BJ (cell line): ENCODE measurements around the gene PICALM. TPM values are rescaled to one million over a fixed set of nuclear protein-coding genes. Genes with fewer than 3 reads are reported as not detected.

Experiments
- CTCF ChIA-PET: fragments of 350-600 bp; formaldehyde crosslinking; extraction: SDS; loops from one replicate; lab custom pipeline; 2021; ENCODE audit warnings: antibody characterized with exemption, inconsistent platforms; lab: Yijun Ruan, JAX
- POLR2A ChIA-PET: fragments of 300-600 bp; sonication (Branson Sonifier 250); formaldehyde crosslinking; extraction: SDS; loops from one replicate; lab custom pipeline; 2021; ENCODE audit warnings: antibody characterized with exemption; lab: Charles Lee
- DNase-seq: peaks from one replicate; pipeline ENCODE4 v3.0.0-alpha.2; 2011; ENCODE audit warnings: low read depth
- H3K27me3 ChIP-seq: 2 replicates; pipeline ENCODE4 v1.6.0; 2011; ENCODE audit warnings: low read length; ENCODE audit not compliant: control insufficient read depth, insufficient read depth
- H3K36me3 ChIP-seq: 2 replicates; pipeline ENCODE4 v1.5.1; 2011; ENCODE audit warnings: low read length; ENCODE audit not compliant: control insufficient read depth, insufficient read depth
- H3K4me3 ChIP-seq: 2 replicates; pipeline ENCODE4 v1.5.1; 2011; ENCODE audit warnings: low read depth, mild to moderate bottlenecking, control low read depth, low read length
- polyA plus RNA-seq: library from polyadenylated mRNA; depleted of rRNA; stranded (reverse); fragments of >200 nt; gene quantifications from 2 replicates; pipeline ENCODE4 v1.2.3, GENCODE V29; 2011
- TF ChIP-seq, protein P1 (sequence below): IDR thresholded peaks from 2 replicates; pipeline ENCODE4 v1.5.1; 2011; ENCODE audit warnings: low read depth, mild to moderate bottlenecking, control low read depth, inconsistent platforms, low read length, moderate library complexity; ENCODE audit not compliant: insufficient read depth

Gene PICALM
- polyA plus RNA-seq, 1 experiment = 215 TPM

DNA sequence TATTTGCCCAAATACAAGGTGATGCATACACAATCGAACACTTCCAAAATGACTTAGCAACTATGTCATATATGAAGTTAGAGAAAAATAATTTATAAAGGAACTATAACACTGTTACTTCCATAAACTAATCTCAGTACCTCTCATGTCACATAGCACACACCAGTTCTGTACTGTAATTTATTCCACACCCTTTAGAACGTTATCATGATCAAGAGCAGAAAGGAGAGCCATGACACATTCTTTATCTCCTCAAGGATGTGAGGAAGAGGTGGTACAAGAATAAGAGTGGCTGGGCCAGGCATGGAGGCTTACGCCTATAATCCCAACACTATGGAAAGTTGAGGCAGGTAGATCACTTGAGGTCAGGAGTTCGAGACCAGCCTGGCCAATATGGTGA is 31.1 kb downstream of the PICALM start:
- ChIA-PET CTCF (interaction anchor here (2.1 kb wide), 1 partner anchor 156 kb away, joined by 9 read pairs; no protein-coding TSS in a partner anchor), POLR2A (no interaction called here)
- TF ChIP-seq, protein P1, sequence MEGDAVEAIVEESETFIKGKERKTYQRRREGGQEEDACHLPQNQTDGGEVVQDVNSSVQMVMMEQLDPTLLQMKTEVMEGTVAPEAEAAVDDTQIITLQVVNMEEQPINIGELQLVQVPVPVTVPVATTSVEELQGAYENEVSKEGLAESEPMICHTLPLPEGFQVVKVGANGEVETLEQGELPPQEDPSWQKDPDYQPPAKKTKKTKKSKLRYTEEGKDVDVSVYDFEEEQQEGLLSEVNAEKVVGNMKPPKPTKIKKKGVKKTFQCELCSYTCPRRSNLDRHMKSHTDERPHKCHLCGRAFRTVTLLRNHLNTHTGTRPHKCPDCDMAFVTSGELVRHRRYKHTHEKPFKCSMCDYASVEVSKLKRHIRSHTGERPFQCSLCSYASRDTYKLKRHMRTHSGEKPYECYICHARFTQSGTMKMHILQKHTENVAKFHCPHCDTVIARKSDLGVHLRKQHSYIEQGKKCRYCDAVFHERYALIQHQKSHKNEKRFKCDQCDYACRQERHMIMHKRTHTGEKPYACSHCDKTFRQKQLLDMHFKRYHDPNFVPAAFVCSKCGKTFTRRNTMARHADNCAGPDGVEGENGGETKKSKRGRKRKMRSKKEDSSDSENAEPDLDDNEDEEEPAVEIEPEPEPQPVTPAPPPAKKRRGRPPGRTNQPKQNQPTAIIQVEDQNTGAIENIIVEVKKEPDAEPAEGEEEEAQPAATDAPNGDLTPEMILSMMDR = no peak
- Histone ChIP-seq H3K27me3 (no peaks in the 10 kb centered on the region), H3K36me3 (no peaks in the 10 kb centered on the region), H3K4me3 (no peak overlapping the region)
- no peak for DNase-seq

DNA sequence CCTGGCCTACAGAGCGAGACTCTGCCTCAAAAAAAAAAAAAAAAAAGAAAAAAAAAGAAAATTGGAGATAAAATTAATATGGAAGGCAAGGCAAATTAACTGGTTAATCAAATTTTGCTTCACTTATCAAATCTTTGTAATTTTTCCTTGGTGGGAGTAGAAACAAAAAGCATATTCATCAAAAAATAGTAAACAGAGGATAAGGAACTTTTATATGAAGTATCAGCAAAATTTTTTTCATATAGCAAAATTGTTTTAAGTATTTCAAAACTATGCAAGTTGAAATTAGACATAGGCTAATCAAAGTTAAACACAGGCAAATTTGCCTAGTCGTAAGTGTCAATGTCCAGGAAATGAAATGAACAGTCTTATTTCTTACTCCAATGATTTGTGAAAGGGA is 33.0 kb downstream of the PICALM start:
- H3K36me3 ChIP-seq = no peaks in the 10 kb centered on the region
- no peak overlapping the region for H3K4me3 ChIP-seq
- no peaks in the 10 kb centered on the region for H3K27me3 ChIP-seq
- POLR2A ChIA-PET = no interaction called here
- no peak for DNase-seq
- TF ChIP-seq, protein P1 = no peak
- CTCF ChIA-PET = no interaction called here

DNA sequence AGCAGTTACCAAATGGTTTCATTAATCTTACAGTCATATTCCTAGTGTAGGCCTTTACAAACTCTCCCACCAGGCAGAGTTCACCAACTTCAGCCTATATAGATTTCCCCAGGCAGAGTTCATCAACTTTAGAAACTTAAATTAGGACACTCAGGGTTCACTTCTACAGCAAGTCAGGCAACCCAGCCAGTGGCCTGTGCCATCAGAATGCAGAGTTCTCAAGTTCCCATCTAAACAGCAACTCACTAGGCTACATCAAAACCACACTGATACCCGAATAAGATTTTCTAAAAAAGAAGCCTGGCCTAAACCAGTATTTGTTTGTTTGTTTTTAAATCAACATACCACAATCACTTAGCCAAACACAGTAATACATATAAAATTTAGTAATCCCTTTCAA is 33.7 kb downstream of the PICALM start:
- DNase-seq = no peak
- TF ChIP-seq, protein P1 = no peak
- POLR2A ChIA-PET = no interaction called here
- Histone ChIP-seq H3K4me3 (no peak overlapping the region), H3K27me3 (no peaks in the 10 kb centered on the region), H3K36me3 (peaks cover 1% of the 10 kb centered on the region; the same call in 1 of the 2 replicates)
- CTCF ChIA-PET = no interaction called here

DNA sequence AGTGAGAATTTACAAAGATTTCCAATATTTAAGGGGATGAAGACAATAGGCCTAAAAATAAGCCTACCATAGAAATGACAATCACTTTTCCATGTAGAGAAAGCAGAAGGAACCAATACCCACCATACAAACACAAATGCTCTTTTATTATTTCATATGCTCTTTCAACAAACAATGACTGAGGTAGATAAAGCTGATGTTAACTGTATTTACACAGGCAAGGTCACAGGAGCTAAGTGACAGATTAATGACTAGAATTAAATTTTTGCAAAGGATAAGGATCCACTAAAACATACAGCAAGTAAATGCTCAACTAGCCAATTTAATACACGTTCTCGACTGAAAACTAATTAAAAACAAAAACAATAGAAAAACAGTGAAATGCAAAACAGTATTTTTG is 34.2 kb downstream of the PICALM start:
- CTCF ChIA-PET = interaction anchor here (0.7 kb wide), 1 partner anchor 136 kb away, joined by 3 read pairs; no protein-coding TSS in a partner anchor
- TF ChIP-seq, protein P1 = no peak
- H3K4me3 ChIP-seq = no peak overlapping the region
- POLR2A ChIA-PET = no interaction called here
- H3K36me3 ChIP-seq = peaks cover 1% of the 10 kb centered on the region; the same call in 1 of the 2 replicates
- DNase-seq = no peak
- H3K27me3 ChIP-seq = no peaks in the 10 kb centered on the region

DNA sequence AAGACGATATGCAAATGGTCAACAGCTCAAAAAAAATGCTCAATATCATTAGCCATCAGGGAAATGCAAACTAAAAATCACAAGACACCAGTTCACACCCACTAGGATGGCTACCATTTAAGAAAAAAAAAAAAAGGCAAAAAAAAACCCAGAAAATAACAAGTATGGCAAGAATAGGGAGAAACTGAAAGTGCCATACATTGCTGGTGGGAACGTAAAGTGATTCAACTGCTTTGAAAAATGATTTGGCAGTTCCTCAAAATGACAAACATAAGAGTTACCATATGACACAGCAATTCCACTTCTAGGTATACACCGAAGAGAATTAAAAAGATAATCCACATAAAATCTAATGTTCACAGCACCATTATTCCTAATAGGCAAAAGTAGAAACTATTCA is 47.5 kb downstream of the PICALM start:
- no peak for DNase-seq
- POLR2A ChIA-PET = no interaction called here
- Histone ChIP-seq H3K27me3 (no peaks in the 10 kb centered on the region), H3K36me3 (peaks cover 1% of the 10 kb centered on the region), H3K4me3 (no peak overlapping the region)
- TF ChIP-seq, protein P1 = no peak
- CTCF ChIA-PET = interaction anchor here (0.7 kb wide), 1 partner anchor 19 kb away, joined by 3 read pairs; no protein-coding TSS in a partner anchor
